LNCAP (cell line): Measurements from ENCODE around the gene ATP6V1A.

Experiments used
- TF ChIP-seq, protein P1 (sequence below): fragments of 450-650 bp; IDR thresholded peaks from 2 replicates; pipeline ENCODE4 v1.5.1; 2017; ENCODE audit warnings: mild to moderate bottlenecking

ATP6V1A gene

GRCh38 chr3:113847247-113847646 is 100.4 kb downstream of the ATP6V1A start:
- TF ChIP-seq, protein P1, sequence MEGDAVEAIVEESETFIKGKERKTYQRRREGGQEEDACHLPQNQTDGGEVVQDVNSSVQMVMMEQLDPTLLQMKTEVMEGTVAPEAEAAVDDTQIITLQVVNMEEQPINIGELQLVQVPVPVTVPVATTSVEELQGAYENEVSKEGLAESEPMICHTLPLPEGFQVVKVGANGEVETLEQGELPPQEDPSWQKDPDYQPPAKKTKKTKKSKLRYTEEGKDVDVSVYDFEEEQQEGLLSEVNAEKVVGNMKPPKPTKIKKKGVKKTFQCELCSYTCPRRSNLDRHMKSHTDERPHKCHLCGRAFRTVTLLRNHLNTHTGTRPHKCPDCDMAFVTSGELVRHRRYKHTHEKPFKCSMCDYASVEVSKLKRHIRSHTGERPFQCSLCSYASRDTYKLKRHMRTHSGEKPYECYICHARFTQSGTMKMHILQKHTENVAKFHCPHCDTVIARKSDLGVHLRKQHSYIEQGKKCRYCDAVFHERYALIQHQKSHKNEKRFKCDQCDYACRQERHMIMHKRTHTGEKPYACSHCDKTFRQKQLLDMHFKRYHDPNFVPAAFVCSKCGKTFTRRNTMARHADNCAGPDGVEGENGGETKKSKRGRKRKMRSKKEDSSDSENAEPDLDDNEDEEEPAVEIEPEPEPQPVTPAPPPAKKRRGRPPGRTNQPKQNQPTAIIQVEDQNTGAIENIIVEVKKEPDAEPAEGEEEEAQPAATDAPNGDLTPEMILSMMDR: no peak

DNA sequence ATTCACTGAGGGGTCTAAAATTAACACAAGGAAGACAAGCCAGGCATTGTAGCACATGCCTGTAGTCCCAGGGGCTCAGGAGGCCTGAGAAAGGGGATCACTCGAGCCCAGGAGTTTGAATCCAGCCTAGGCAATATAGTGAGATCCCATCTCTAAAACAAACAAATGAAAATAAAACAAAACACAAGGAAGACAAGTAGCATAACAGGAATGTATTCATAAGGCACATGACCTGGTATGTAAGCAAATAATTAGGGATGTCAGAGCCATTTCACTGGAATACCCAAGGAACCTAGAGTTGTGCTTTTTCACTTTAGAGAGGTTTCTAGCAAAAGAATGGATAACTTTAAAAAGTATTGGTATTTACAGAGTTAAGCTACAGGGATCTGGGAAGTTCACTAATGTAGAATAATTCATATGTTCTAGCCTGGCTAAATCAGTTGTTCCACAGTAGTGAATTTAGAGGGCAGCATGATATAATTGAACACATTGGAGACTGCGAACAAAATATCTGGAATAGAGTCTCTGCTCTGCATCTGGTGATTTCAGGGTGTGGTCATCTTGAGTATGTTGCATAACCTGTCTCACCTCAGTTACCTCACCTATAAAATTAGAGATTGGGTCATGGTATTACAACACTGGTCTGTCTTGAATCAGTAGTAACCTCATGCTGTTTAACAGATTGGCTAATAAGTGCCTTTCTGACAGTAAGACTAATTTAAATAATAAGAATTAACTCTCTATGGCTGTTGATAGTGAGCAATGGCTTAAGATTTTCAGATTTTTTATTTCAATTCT is 101.0 kb downstream of the ATP6V1A start:
- TF ChIP-seq, protein P1: no peak

GRCh38 chr3:113852506-113852905 is 105.7 kb downstream of the ATP6V1A start:
- TF ChIP-seq, protein P1: no peak
